CD4-positive, alpha-beta T cell (primary cell): ENCODE measurements around the gene PLEKHA8. TPM values are rescaled to one million over a fixed set of nuclear protein-coding genes. Genes with fewer than 3 reads are reported as not detected.

ENCODE experiments used
- ATAC-seq: fragments of 200-7000 bp; cut with Tn5 transposase; one replicate; pipeline ENCODE4 v1.10.0; 2022; ENCODE audit warnings: mild to moderate bottlenecking; ENCODE audit not compliant: poor library complexity
- CTCF ChIA-PET: fragments of 350-600 bp; sonication (Branson Sonifier 250); formaldehyde crosslinking; loops from one replicate; lab custom pipeline; 2021; ENCODE audit warnings: antibody characterized with exemption, inconsistent platforms; lab: Charles Lee
- POLR2A ChIA-PET: fragments of 350-600 bp; sonication (Branson Sonifier 250); formaldehyde crosslinking; loops from one replicate; lab custom pipeline; 2021; ENCODE audit warnings: antibody characterized with exemption, inconsistent platforms; lab: Charles Lee
- DNase-seq, 14 experiments: peaks; one replicate each; pipeline ENCODE4 v3.0.0-alpha.2; 2013 to 2020; ENCODE audit warnings: mixed read lengths in 2 of 14
- H3K27ac ChIP-seq, 2 donors: one replicate each; pipeline versions ENCODE4 v1.5.1 to v1.7.0; 2013; ENCODE audit warnings: low read length in 2 of 2, low read depth in 1 of 2, mild to moderate bottlenecking in 1 of 2
- H3K27me3 ChIP-seq, 2 experiments: 1 replicate in 1 of 2; 2 replicates in 1 of 2; pipeline versions ENCODE4 v1.6.1 to v1.7.0; 2013; ENCODE audit warnings: low read length in 2 of 2, control low read depth in 1 of 2, mild to moderate bottlenecking in 1 of 2, moderate library complexity in 1 of 2; ENCODE audit not compliant: insufficient read depth in 2 of 2, control insufficient read depth in 1 of 2
- H3K36me3 ChIP-seq: one replicate; pipeline ENCODE4 v1.6.1; 2013; ENCODE audit warnings: low read length, control low read depth; ENCODE audit not compliant: insufficient read depth
- H3K4me1 ChIP-seq: one replicate; pipeline ENCODE4 v1.6.1; 2013; ENCODE audit warnings: low read length, control low read depth; ENCODE audit not compliant: insufficient read depth
- H3K4me3 ChIP-seq: one replicate; pipeline ENCODE4 v1.5.1; 2013; ENCODE audit warnings: mild to moderate bottlenecking, low read length, moderate library complexity
- H3K9me3 ChIP-seq, 2 experiments: 1 replicate in 1 of 2; 2 replicates in 1 of 2; pipeline versions ENCODE4 v1.6.1 to v1.7.0; 2013; ENCODE audit warnings: low read length in 2 of 2, mild to moderate bottlenecking in 2 of 2, control low read depth in 1 of 2, moderate library complexity in 1 of 2; ENCODE audit not compliant: control insufficient read depth in 1 of 2, insufficient read depth in 1 of 2
- H3K27ac Mint-ChIP-seq: one replicate; pipeline ENCODE4 v1.8.0; 2020; ENCODE audit warnings: mixed read lengths
- H3K27me3 Mint-ChIP-seq: one replicate; pipeline ENCODE4 v1.8.0; 2021; ENCODE audit warnings: mixed read lengths
- H3K36me3 Mint-ChIP-seq: one replicate; pipeline ENCODE4 v1.8.0; 2021; ENCODE audit warnings: low read depth, mixed read lengths
- H3K4me1 Mint-ChIP-seq: one replicate; pipeline ENCODE4 v1.8.0; 2021; ENCODE audit warnings: low read depth, mixed read lengths
- H3K4me3 Mint-ChIP-seq: one replicate; pipeline ENCODE4 v1.8.0; 2020; ENCODE audit warnings: mild to moderate bottlenecking, mixed read lengths
- H3K9me3 Mint-ChIP-seq: one replicate; pipeline ENCODE4 v1.8.0; 2020; ENCODE audit warnings: mixed read lengths
- CTCF ChIP-seq: fragments of 200-600 bp; IDR thresholded peaks from one replicate; pipeline ENCODE4 v1.8.0; 2022; ENCODE audit warnings: antibody characterized with exemption, mild to moderate bottlenecking
- intact Hi-C, 2 experiments: fragments of 100-400 bp; cut with DNase I in 1 of 2; cut with micrococcal nuclease in 1 of 2; formaldehyde crosslinking; loops; one replicate each; pipeline versions ENCODE4 v1.15.1 to v1.9.0; 2023 to 2025; cut with DNase I, micrococcal nuclease
- total RNA-seq, 174 experiments: library from RNA in 2 of 174; stranded (reverse) in 2 of 174; gene quantifications; one replicate each; pipeline ENCODE4 v1.2.3 and lab custom pipeline; 2021 to 2026

The PLEKHA8 gene
- total RNA-seq, 2 experiments from 2014 or later = 7.0 to 7.4 TPM

- H3K27me3 ChIP-seq = peaks cover 23 to 32% of the 10 kb centered on the region in 2 experiments
- H3K4me1 ChIP-seq = peaks cover 9% of the 10 kb centered on the region
- ChIA-PET POLR2A (interaction anchor here (1.4 kb wide), 1 partner anchor 38 kb away, joined by 7 read pairs; the partner anchor contains the start of gene FKBP14), CTCF (no interaction called here)
- intact Hi-C loops = no loop called here
- Mint-ChIP-seq H3K36me3 (no peaks in the 10 kb centered on the region), H3K9me3 (no peaks in the 10 kb centered on the region), H3K27me3 (peaks cover 56% of the 10 kb centered on the region), H3K27ac (peak within 1 kb of the TSS; percentile 50), H3K4me3 (peak within 1 kb of the TSS; percentile 90), H3K4me1 (peaks cover 8% of the 10 kb centered on the region)
- peak within 1 kb of the TSS; percentile 59 for H3K4me3 ChIP-seq
- DNase-seq = peak in 8 of 14 experiments; percentile 3 to 44 (median 20)
- peak; percentile 61 for ATAC-seq
- H3K27ac ChIP-seq = no peak within 1 kb of the TSS
- peaks cover 14 to 19% of the 10 kb centered on the region in 2 experiments for H3K9me3 ChIP-seq
- no peak for TF ChIP-seq CTCF
- no peaks in the 10 kb centered on the region for H3K36me3 ChIP-seq
These were observed 38.8 kb upstream of the PLEKHA8 start, which contains the start of gene SCRN1 for GRCh38 chr7:29989257-29989995. Gene SCRN1 (minus strand): TSS chr7:29989801. CDS start chr7:29969067, 20,734 bp downstream.

- peaks cover 14 to 21% of the 10 kb centered on the region in 2 experiments for H3K9me3 ChIP-seq
- H3K4me1 Mint-ChIP-seq = peaks cover 8% of the 10 kb centered on the region
- no peaks in the 10 kb centered on the region for H3K36me3 Mint-ChIP-seq
- peaks cover 49% of the 10 kb centered on the region for H3K27me3 Mint-ChIP-seq
- ChIA-PET CTCF (no interaction called here), POLR2A (interaction anchor here (0.6 kb wide), 1 partner anchor 1163 kb away, joined by 3 read pairs; no protein-coding TSS in a partner anchor)
- no peak overlapping the region for H3K27ac Mint-ChIP-seq
- H3K27ac ChIP-seq = no peak overlapping the region
- no peaks in the 10 kb centered on the region for H3K36me3 ChIP-seq
- intact Hi-C loops = loop anchor here in 1 of 2 experiments (5.0 kb wide), 1 partner anchor 36 kb away; the partner anchor contains the start of genes FKBP14 and PLEKHA8
- peak overlapping the region; percentile 59 for H3K4me3 Mint-ChIP-seq
- peaks cover 9% of the 10 kb centered on the region for H3K4me1 ChIP-seq
- no peak overlapping the region for H3K4me3 ChIP-seq
- DNase-seq = no peak
- no peak for ATAC-seq
- TF ChIP-seq CTCF = no peak
- no peaks in the 10 kb centered on the region for H3K9me3 Mint-ChIP-seq
- peaks cover 23 to 32% of the 10 kb centered on the region in 2 experiments for H3K27me3 ChIP-seq
These were observed 37.3 kb upstream of the PLEKHA8 start for GRCh38 chr7:29990931-29991330.

- Histone ChIP-seq H3K9me3 (peaks cover 20 to 21% of the 10 kb centered on the region in 2 experiments), H3K36me3 (no peaks in the 10 kb centered on the region), H3K4me3 (no peak overlapping the region), H3K27ac (no peak overlapping the region), H3K27me3 (peaks cover 26 to 31% of the 10 kb centered on the region in 2 experiments), H3K4me1 (peaks cover 9% of the 10 kb centered on the region)
- ChIA-PET CTCF (no interaction called here), POLR2A (no interaction called here)
- Mint-ChIP-seq H3K9me3 (peaks cover 4% of the 10 kb centered on the region), H3K4me1 (peaks cover 8% of the 10 kb centered on the region), H3K4me3 (no peak overlapping the region), H3K36me3 (no peaks in the 10 kb centered on the region), H3K27ac (no peak overlapping the region), H3K27me3 (peaks cover 48% of the 10 kb centered on the region)
- intact Hi-C loops = loop anchor here in 1 of 2 experiments (5.0 kb wide), 1 partner anchor 35 kb away; the partner anchor contains the start of genes FKBP14 and PLEKHA8
- DNase-seq (no peak), ATAC-seq (no peak)
- TF ChIP-seq CTCF = no peak
These were observed 36.3 kb upstream of the PLEKHA8 start for GRCh38 chr7:29991937-29992336.
